HG03565 (cell line): ENCODE results near the gene CMTM2.
"Not testable (repeated sequence)": the region's sequence is repeated elsewhere in the genome, so short reads cannot be mapped to it uniquely, and the experiment has no call there.

Experiments used
- ATAC-seq: cut with Tn5 transposase; IDR thresholded peaks from one replicate; pipeline ENCODE4 v1.9.1; 2021; ENCODE audit warnings: mild to moderate bottlenecking, moderate library complexity; ENCODE audit not compliant: unreplicated experiment

Gene CMTM2

DNA sequence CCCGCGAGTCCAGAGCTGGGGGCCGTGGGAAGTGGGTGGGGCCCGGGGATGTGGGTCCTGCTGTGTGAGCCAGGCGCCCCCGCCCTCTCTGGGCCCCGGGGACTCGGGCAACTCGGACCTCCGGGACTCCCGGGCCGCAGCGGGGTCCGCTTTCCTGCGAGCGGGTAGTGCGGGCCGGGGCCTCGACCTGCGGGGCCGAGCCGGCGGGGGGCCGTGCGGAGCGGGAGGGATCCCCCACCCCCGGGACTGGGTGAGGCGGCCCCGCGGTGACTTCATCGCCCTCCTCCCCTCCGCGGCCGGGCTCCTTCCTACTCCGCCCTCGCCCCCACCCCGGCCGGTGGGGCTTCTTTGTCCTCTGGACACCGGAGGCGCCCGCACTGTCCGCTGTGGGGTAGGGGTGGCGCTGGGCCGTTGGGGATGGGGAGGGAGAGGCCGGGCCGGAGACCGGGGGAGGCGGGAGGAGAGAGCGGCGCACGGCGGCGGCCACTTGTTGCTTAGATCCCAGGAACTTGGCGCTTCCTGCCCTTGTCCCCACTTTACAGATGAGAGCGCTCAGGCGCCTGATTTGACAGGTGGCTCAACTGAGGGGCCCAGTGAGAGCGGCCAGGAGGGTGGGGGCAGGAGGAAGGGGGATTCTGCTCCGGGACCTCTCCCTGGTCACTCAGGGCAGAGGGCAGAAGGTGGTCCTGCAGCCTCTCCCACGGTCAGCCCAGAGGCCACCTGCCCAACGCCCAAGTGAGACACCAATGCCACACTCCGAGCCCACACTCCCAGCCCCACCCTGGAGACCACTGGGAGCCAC lies 26.1 kb downstream of the CMTM2 start:
- no peak for ATAC-seq

- ATAC-seq: peak; percentile 59
These were observed 26.9 kb downstream of the CMTM2 start for GRCh38 chr16:66605979-66606751.

- ATAC-seq: no peak
These were observed 29.2 kb downstream of the CMTM2 start for GRCh38 chr16:66608241-66609138.

- no peak for ATAC-seq
These were observed 29.9 kb downstream of the CMTM2 start for GRCh38 chr16:66609139-66609510.

- no peak for ATAC-seq
These were observed 31.0 kb downstream of the CMTM2 start for GRCh38 chr16:66610111-66610820.

DNA sequence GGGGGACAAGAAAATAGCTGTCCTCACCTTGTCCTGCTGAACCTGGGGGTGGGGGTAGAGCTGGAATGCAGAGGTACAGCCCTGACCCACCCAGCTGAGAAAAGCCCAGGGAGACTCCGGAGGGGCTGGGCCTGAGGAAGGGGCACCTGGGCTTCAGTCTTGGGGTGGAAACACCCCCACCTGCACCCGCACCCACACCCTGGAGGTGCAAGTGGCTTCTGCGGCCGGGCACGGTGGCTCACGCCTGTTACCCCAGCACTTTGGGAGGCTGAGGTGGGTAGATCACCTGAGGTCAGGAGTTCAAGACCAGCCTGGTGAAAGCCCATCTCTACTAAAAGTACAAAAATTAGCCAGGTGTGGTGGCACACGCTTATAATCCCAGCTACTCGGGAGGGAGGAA lies 32.6 kb downstream of the CMTM2 start:
- not testable (repeated sequence) for ATAC-seq

DNA sequence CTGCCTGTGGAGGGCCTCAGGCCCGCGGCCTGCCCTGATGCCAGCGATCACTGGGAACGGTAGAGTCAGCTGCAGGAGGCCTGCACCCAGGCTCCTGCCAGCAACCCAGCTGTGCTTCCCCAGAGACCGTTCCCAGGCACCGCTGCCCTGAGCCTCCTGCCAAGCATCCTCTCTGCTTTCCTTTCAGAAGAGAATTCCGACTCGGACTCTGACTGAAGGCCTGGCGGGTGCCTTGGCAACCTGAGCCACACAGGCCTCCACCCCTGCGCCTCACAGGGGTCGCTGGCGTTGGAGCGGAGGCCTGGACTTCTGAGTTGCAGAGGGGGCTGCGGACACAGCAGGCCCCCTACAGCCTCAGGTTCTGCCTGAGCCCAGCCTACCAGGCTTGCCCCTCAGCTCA lies 33.2 kb downstream of the CMTM2 start:
- ATAC-seq: no peak

- ATAC-seq: no peak
These were observed 35.0 kb downstream of the CMTM2 start for GRCh38 chr16:66614161-66614802.

DNA sequence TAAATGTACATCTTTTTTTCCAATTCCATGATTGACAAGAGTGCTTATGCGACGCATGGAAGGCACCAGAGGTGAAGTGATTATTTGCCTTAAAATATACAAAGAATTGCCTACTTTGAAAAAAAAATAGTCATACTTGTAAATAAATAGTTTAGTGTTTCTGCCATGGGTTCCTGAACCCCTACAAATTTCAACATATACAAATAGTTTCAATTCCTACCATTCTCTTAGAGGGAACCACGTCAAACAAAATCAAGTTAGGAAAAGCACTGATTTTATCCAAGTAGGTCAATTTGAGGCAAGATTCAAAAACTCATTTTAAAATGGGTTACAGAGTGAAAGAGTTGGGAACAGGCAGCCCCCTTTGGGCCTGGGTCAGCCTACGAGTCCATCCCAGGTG lies 36.9 kb downstream of the CMTM2 start:
- no peak for ATAC-seq

- ATAC-seq: no peak
These were observed 37.3 kb downstream of the CMTM2 start for GRCh38 chr16:66616592-66616991.

- no peak for ATAC-seq
These were observed 37.8 kb downstream of the CMTM2 start for GRCh38 chr16:66617010-66617434.

GRCh38 chr16:66617728-66618127 lies 38.5 kb downstream of the CMTM2 start:
- ATAC-seq: no peak

DNA sequence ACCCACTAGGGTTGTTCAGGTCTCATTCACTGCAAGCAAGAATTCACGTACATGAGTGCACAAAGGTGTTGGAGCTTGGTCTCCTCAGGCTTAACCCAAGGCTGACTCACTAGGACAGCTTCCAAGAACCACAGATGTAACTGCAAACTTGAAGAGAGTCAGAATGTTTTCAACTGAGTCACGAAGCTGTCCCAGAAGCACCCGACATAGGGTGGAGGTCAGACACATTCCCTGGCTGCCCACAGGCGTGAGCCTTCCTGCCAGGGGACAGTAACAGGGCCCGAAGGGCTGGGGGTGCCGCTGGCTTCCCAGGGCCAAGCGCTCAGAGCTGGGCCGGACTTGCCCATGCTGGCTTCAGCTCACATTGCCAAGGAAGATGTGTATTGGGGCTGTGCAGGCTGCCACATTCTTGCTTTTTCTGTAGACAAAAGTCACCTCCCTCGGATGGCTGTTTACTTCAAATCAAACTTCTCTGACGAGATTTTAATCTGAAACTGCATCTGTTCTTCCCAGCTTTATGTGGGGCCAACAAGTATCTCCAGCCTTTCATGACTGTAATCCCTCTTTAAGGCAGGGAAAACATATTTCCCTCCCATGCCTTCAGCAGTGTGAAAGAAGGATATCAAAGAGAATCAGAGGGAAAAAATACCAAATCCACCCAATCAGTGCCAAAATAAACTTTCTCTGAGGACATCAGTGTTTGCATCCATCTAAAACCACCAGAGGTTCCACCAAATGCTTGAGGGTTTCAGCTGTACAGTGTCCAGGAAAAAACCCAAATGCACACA lies 39.5 kb downstream of the CMTM2 start:
- no peak for ATAC-seq

- no peak for ATAC-seq
These were observed 40.5 kb downstream of the CMTM2 start for GRCh38 chr16:66619534-66620428.

DNA sequence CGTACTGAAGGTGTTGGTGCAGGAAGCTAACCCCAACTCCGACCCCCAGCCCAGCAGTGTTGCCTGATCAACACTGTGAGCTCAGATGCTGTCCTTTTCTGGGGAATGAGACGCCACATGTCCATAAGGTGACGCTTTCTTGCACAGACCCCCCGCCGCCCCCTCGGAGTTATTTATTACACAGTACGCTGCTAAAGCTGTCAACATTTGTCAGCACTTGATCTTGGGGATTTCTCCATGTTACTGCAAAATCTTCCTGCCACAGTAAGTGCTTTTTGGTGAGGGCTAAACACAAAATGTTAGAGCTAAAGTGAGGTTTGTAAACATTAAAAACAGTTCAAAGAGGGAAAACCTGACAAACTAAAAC lies 41.1 kb downstream of the CMTM2 start:
- ATAC-seq: no peak

- ATAC-seq: no peak
These were observed 42.7 kb downstream of the CMTM2 start for GRCh38 chr16:66621973-66622372.

GRCh38 chr16:66622863-66623262 lies 43.6 kb downstream of the CMTM2 start:
- ATAC-seq: no peak

GRCh38 chr16:66623755-66624154 lies 44.5 kb downstream of the CMTM2 start:
- no peak for ATAC-seq
